ENCODE data around the gene CYP2A6.
A peak's percentile ranks its signal among the peaks of the same experiment; 100 is the strongest.
"Not testable (repeated sequence)": the region's sequence is repeated elsewhere in the genome, so short reads cannot be mapped to it uniquely, and the experiment has no call there.

DNA sequence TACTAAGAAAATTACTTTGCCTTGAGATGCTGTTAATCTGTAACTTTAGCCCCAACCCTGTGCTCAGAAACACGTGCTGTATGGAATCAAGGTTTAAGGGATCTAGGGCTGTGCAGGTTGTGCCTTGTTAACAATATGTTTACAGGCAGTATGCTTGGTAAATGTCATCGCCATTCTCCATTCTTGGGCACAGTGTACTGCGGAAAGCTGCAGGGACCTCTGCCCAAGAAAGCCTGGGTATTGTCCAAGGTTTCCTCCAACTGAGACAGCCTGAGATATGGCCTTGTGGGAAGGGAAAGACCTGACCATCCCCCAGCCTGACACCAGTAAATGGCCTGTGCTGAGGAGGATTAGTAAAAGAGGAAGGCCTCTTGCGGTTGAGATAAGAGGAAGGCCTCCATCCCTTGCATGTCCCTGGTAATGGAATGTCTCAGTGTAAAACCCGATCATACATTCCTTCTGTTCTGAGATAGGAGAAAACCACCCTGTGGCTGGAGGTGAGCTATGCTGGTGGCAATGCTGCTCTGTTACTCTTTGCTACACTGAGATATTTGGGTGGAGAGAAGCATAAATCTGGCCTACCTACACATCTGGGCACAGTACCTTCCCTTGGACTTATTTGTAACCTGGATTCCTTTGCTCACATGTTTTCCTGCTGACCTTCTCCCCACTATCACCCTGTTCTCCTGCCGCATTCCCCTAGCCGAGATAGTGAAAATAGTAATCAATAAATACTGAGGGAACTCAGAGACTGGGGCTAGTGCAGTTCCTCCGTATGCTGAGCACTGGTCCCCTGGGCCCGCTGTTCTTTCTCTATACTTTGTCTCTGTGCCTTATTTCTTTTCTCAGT, 27.3 kb downstream of the CYP2A6 start:
- TF ChIP-seq, protein P1, sequence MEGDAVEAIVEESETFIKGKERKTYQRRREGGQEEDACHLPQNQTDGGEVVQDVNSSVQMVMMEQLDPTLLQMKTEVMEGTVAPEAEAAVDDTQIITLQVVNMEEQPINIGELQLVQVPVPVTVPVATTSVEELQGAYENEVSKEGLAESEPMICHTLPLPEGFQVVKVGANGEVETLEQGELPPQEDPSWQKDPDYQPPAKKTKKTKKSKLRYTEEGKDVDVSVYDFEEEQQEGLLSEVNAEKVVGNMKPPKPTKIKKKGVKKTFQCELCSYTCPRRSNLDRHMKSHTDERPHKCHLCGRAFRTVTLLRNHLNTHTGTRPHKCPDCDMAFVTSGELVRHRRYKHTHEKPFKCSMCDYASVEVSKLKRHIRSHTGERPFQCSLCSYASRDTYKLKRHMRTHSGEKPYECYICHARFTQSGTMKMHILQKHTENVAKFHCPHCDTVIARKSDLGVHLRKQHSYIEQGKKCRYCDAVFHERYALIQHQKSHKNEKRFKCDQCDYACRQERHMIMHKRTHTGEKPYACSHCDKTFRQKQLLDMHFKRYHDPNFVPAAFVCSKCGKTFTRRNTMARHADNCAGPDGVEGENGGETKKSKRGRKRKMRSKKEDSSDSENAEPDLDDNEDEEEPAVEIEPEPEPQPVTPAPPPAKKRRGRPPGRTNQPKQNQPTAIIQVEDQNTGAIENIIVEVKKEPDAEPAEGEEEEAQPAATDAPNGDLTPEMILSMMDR (IDR thresholded peaks at IDR 0.05; ENCODE audit: low read depth, low read length, missing input control): not testable (repeated sequence)
- not testable (repeated sequence) for TF ChIP-seq FOXA1 (IDR thresholded peaks at IDR 0.05); YY1 (IDR thresholded peaks at IDR 0.05); TAF1 (conservative IDR thresholded peaks at IDR 0.05)
- TF ChIP-seq RAD21 (IDR thresholded peaks at IDR 0.05): peak in 1 of 2 donors; percentile 10
